SK-N-SH treated with all-trans-retinoic acid at 6 μM for 48 hours (cell line): ENCODE results near the gene LACRT.

Experiments
- ATAC-seq: fragments of 200-7000 bp; cut with Tn5 transposase; 3 replicates; pipeline ENCODE4 v1.9.1; 2020; ENCODE audit warnings: mild to moderate bottlenecking, moderate library complexity
- ARNTL ChIP-seq: fragments of 450-650 bp; formaldehyde crosslinking; IDR thresholded peaks from 2 replicates; pipeline ENCODE4 v1.5.0; 2020; ENCODE audit warnings: low read depth, mild to moderate bottlenecking, moderate library complexity, borderline replicate concordance
- BACH2 ChIP-seq: fragments of 250-450 bp; sonication (Bioruptor Pico); IDR thresholded peaks from 2 replicates; pipeline ENCODE4 v1.9.0; 2021; ENCODE audit warnings: mild to moderate bottlenecking, borderline replicate concordance
- CSDC2 ChIP-seq: fragments of 250-450 bp; sonication (Bioruptor Pico); IDR thresholded peaks from 2 replicates; pipeline ENCODE4 v1.5.0; 2020; ENCODE audit warnings: mild to moderate bottlenecking, moderate library complexity
- CSRNP3 ChIP-seq: fragments of 250-450 bp; sonication (Bioruptor Pico); IDR thresholded peaks from 2 replicates; pipeline ENCODE4 v1.5.1; 2021; ENCODE audit warnings: mild to moderate bottlenecking, moderate library complexity
- ESRRG ChIP-seq: fragments of 250-450 bp; sonication (Bioruptor Pico); IDR thresholded peaks from 2 replicates; pipeline ENCODE4 v1.6.1; 2021; ENCODE audit warnings: mild to moderate bottlenecking
- GLIS3 ChIP-seq: fragments of 250-450 bp; sonication (Bioruptor Pico); IDR thresholded peaks from 2 replicates; pipeline ENCODE4 v1.5.0; 2020; ENCODE audit warnings: mild to moderate bottlenecking, moderate library complexity
- ISL1 ChIP-seq: fragments of 250-450 bp; sonication (Bioruptor Pico); IDR thresholded peaks from 2 replicates; pipeline ENCODE4 v2.1.2; 2022; ENCODE audit warnings: mild to moderate bottlenecking, moderate library complexity
- OSR1 ChIP-seq: fragments of 250-450 bp; sonication (Bioruptor Pico); IDR thresholded peaks from 2 replicates; pipeline ENCODE4 v1.8.0; 2022; ENCODE audit warnings: moderate library complexity, mild to moderate bottlenecking, inconsistent platforms
- POU6F1 ChIP-seq: fragments of 250-450 bp; sonication (Bioruptor Pico); IDR thresholded peaks from 2 replicates; pipeline ENCODE4 v1.8.0; 2021; ENCODE audit warnings: low read depth, mild to moderate bottlenecking, moderate library complexity, borderline replicate concordance
- RARB ChIP-seq: fragments of 250-450 bp; sonication (Bioruptor Pico); IDR thresholded peaks from 2 replicates; pipeline ENCODE4 v1.8.0; 2021; ENCODE audit warnings: mild to moderate bottlenecking, moderate library complexity
- SNAI2 ChIP-seq: fragments of 250-450 bp; sonication (Bioruptor Pico); IDR thresholded peaks from 2 replicates; pipeline ENCODE4 v1.5.0; 2020; ENCODE audit warnings: mild to moderate bottlenecking, moderate library complexity
- TCF4 ChIP-seq: fragments of 250-450 bp; sonication (Bioruptor Pico); IDR thresholded peaks from 2 replicates; pipeline ENCODE4 v1.8.0; 2021; ENCODE audit warnings: mild to moderate bottlenecking, moderate library complexity, borderline replicate concordance
- TOX ChIP-seq: fragments of 250-450 bp; sonication (Bioruptor Pico); IDR thresholded peaks from 2 replicates; pipeline ENCODE4 v1.8.0; 2021; ENCODE audit warnings: mild to moderate bottlenecking, moderate library complexity, borderline replicate concordance
- TSHZ2 ChIP-seq: fragments of 250-450 bp; sonication (Bioruptor Pico); IDR thresholded peaks from 2 replicates; pipeline ENCODE4 v1.5.0; 2020; ENCODE audit warnings: mild to moderate bottlenecking, moderate library complexity
- ZC3H10 ChIP-seq: fragments of 250-450 bp; sonication (Bioruptor Pico); IDR thresholded peaks from 2 replicates; pipeline ENCODE4 v1.5.1; 2021; ENCODE audit warnings: mild to moderate bottlenecking, moderate library complexity
- ZFP3 ChIP-seq: fragments of 250-450 bp; sonication (Bioruptor Pico); IDR thresholded peaks from 2 replicates; pipeline ENCODE4 v1.5.0; 2020; ENCODE audit warnings: mild to moderate bottlenecking, moderate library complexity
- ZFP30 ChIP-seq: fragments of 450-650 bp; formaldehyde crosslinking; IDR thresholded peaks from 2 replicates; pipeline ENCODE4 v1.5.0; 2022; ENCODE audit warnings: mild to moderate bottlenecking, moderate library complexity
- ZNF565 ChIP-seq: fragments of 450-650 bp; formaldehyde crosslinking; conservative IDR thresholded peaks from 2 replicates; pipeline ENCODE4 v1.5.0; 2020; ENCODE audit warnings: low read depth, mild to moderate bottlenecking, moderate library complexity
- ZNF70 ChIP-seq: fragments of 450-650 bp; formaldehyde crosslinking; IDR thresholded peaks from 2 replicates; pipeline ENCODE4 v1.5.0; 2020; ENCODE audit warnings: mild to moderate bottlenecking, moderate library complexity
- ZNF8 ChIP-seq: fragments of 450-650 bp; formaldehyde crosslinking; IDR thresholded peaks from 2 replicates; pipeline ENCODE4 v1.5.0; 2020; ENCODE audit warnings: mild to moderate bottlenecking, moderate library complexity
- TF ChIP-seq, protein P1 (sequence below): fragments of 250-450 bp; sonication (Bioruptor Pico); IDR thresholded peaks from 2 replicates; pipeline ENCODE4 v1.5.1; 2020; ENCODE audit warnings: low read depth, mild to moderate bottlenecking, moderate library complexity

Gene LACRT

DNA sequence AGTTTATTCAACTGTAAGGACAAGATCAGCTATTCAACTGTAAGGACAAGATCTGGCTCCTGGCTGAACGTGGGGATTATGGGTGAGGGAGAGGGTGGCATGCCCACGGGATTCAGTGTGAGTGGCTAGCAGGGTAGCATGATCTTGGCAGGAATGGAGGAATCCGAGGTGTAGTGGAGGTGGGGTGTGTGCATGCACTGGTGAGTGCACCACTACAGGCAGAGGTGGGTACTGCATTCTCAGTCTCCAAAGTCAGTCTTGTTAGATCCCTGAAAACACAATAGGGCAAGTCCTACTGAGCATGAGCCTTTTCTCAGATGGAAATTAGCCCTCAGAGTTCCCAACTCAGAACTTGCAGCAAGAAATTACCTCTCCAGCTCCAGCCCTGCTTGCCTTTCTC, 45.7 kb upstream of the LACRT start (continued):
- TF ChIP-seq TSHZ2 (no peak), ZC3H10 (CRISPR knock-in tag) (no peak), ZFP30 (CRISPR knock-in tag) (no peak), CSRNP3 (CRISPR knock-in tag) (no peak), GLIS3 (CRISPR knock-in tag) (no peak), ZNF565 (CRISPR knock-in tag) (no peak), SNAI2 (CRISPR knock-in tag) (no peak), ZNF70 (CRISPR knock-in tag) (no peak), BACH2 (CRISPR knock-in tag) (no peak), ZFP3 (CRISPR knock-in tag) (no peak), ZNF8 (CRISPR knock-in tag) (no peak)

DNA sequence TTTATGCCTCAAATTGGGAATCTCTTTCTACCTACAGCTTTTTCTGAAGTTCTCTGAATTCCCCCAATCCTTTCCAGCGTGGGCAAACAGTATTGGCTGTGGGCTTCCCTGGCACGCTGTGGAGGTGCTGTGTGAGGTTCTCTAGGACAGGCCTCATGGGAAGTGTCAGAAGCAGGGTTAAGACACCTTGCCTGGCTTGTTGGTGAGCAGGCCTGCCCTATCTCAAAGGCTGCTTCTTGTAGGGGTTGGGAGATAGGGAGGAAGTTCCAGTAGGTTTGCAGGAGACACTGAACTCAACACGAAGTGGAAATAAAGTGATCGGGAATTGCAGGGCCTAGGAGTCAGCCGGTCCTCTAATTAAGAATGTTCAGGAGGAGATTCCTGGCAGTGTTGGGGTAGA, 43.4 kb upstream of the LACRT start:
- TF ChIP-seq ZFP3 (CRISPR knock-in tag) (no peak), POU6F1 (CRISPR knock-in tag) (no peak), CSDC2 (CRISPR knock-in tag) (no peak), ZNF70 (CRISPR knock-in tag) (no peak), ARNTL (no peak), CSRNP3 (CRISPR knock-in tag) (no peak), BACH2 (CRISPR knock-in tag) (no peak), OSR1 (no peak), RARB (no peak)
- TF ChIP-seq, protein P1, sequence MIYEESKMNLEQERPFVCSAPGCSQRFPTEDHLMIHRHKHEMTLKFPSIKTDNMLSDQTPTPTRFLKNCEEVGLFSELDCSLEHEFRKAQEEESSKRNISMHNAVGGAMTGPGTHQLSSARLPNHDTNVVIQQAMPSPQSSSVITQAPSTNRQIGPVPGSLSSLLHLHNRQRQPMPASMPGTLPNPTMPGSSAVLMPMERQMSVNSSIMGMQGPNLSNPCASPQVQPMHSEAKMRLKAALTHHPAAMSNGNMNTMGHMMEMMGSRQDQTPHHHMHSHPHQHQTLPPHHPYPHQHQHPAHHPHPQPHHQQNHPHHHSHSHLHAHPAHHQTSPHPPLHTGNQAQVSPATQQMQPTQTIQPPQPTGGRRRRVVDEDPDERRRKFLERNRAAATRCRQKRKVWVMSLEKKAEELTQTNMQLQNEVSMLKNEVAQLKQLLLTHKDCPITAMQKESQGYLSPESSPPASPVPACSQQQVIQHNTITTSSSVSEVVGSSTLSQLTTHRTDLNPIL (CRISPR knock-in tag), result no peak
- no peak for ATAC-seq

DNA sequence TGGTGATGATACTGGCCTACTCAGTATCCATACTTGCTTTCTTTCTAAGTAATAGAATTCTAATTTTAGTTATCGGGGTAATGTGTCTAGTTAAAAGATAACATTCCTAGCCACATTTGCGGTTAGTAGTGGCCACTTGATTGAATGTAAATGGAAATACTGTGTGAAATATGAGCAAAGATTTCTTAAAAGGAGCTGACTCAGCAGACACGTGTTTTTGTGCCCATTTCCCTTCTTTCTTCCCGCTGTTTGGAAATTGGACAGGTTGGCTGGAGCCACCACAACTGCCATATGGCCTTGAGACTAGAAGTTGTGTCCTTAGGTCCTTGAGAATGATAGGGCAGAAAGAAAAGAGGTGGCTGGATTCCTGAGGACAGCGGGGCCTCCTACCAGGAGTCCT, 33.2 kb upstream of the LACRT start:
- ATAC-seq, result no peak
- TF ChIP-seq ZC3H10 (CRISPR knock-in tag), result no peak
- no peak for TF ChIP-seq TCF4 (CRISPR knock-in tag)
- TF ChIP-seq TSHZ2, result no peak
- TF ChIP-seq RARB, result no peak
- TF ChIP-seq ZNF70 (CRISPR knock-in tag), result no peak
- TF ChIP-seq ESRRG (CRISPR knock-in tag), result no peak
- TF ChIP-seq, protein P1 (CRISPR knock-in tag), result no peak
- no peak for TF ChIP-seq ZFP3 (CRISPR knock-in tag)
- no peak for TF ChIP-seq TOX (CRISPR knock-in tag)
- TF ChIP-seq CSRNP3 (CRISPR knock-in tag), result no peak
- TF ChIP-seq ZNF565 (CRISPR knock-in tag), result no peak
- no peak for TF ChIP-seq ARNTL
- TF ChIP-seq ISL1, result no peak
- TF ChIP-seq BACH2 (CRISPR knock-in tag), result no peak
- TF ChIP-seq GLIS3 (CRISPR knock-in tag), result no peak
- TF ChIP-seq, all 23 proteins: peak for 0
